ENCODE data around the gene ZNF648. TPM values are rescaled to one million over a fixed set of nuclear protein-coding genes. Genes with fewer than 3 reads are reported as not detected.

ZNF648 gene
- total and polyA plus RNA-seq, 2 donors (not counting 1 experiment from before 2014, with no cell fraction given) = not detected

DNA sequence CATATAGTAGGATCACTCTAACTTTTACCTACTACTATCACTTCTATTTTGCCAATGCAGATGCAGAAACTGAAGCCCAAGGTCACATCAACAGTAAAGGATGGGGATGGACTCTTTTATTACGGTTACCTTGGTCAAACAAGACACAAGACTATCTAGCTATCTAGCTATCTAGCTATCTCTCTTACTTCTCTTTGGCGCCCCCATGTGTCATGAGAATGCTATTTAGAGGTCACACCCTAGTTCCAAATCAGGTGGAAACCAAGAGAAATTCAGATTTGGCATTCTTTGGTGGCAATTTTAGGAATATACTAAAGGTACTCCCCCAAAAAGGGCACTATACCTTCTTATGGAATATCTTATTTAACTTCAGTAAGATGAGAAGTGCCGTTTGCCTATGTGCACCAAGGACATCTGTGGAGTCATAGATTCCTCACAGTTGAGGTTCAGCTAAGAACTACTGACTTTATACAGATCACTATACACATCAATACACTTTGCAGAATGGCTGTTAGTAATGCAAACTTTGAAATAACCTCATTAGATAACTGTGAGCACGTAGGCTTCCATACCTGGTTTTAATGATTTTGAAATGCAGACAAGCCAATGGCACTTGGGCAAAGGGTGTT, 6.7 kb downstream of the ZNF648 start:
- Histone ChIP-seq H4K20me1 (ENCODE audit: control insufficient read depth, extremely low read depth, insufficient read depth, low read length) (no peaks in the 10 kb centered on the region), H3K4me1 (ENCODE audit: control insufficient read depth, extremely low read depth, insufficient read depth, low read length) (no peaks in the 10 kb centered on the region), H3K27me3 (ENCODE audit: control insufficient read depth, insufficient read depth, low read length) (no peaks in the 10 kb centered on the region), H3K9ac (ENCODE audit: insufficient read depth, low read length) (no peak overlapping the region), H3K79me2 (ENCODE audit: control insufficient read depth, insufficient read depth, low read length) (no peaks in the 10 kb centered on the region), H3K36me3 (ENCODE audit: control insufficient read depth, insufficient read depth, low read length) (no peaks in the 10 kb centered on the region), H3K27ac (ENCODE audit: insufficient read depth, low read length) (no peak overlapping the region), H3K4me3 (replicated peaks in 1 of 4; ENCODE audit: control extremely low read depth in 1 of 4, insufficient read depth in 1 of 4, low read depth in 3 of 4, low read length in 4 of 4) (no peak overlapping the region), H3K9me3 (ENCODE audit: control insufficient read depth, insufficient read depth, low read depth, low read length) (no peaks in the 10 kb centered on the region), H3K4me2 (ENCODE audit: extremely low read depth, insufficient read depth, low read length) (no peak overlapping the region), H2AFZ (ENCODE audit: low read length) (no peak overlapping the region)
- TF ChIP-seq CTCF (conservative IDR thresholded peaks at IDR 0.05 in 1 of 2, IDR thresholded peaks at IDR 0.05 in 1 of 2; ENCODE audit: low read depth in 1 of 2, low read length in 2 of 2) (peak; percentile 14 to 27), EZH2 (IDR thresholded peaks at IDR 0.05; ENCODE audit: low read length, missing control alignments) (no peak)
- DNase-seq (ENCODE audit: low read depth in 2 of 2) = peak in 1 of 2 donors; percentile 6

GRCh38 chr1:182052355-182052754, 9.2 kb downstream of the ZNF648 start:
- Histone ChIP-seq H3K79me2 (ENCODE audit: control insufficient read depth, insufficient read depth, low read length) (no peaks in the 10 kb centered on the region), H3K4me3 (replicated peaks in 1 of 4; ENCODE audit: control extremely low read depth in 1 of 4, insufficient read depth in 1 of 4, low read depth in 3 of 4, low read length in 4 of 4) (no peak overlapping the region), H3K4me1 (ENCODE audit: control insufficient read depth, extremely low read depth, insufficient read depth, low read length) (no peaks in the 10 kb centered on the region), H3K4me2 (ENCODE audit: extremely low read depth, insufficient read depth, low read length) (no peak overlapping the region), H3K36me3 (ENCODE audit: control insufficient read depth, insufficient read depth, low read length) (no peaks in the 10 kb centered on the region), H3K27me3 (ENCODE audit: control insufficient read depth, insufficient read depth, low read length) (no peaks in the 10 kb centered on the region), H3K27ac (ENCODE audit: insufficient read depth, low read length) (no peak overlapping the region), H3K9ac (ENCODE audit: insufficient read depth, low read length) (no peak overlapping the region), H3K9me3 (ENCODE audit: control insufficient read depth, insufficient read depth, low read depth, low read length) (no peaks in the 10 kb centered on the region), H2AFZ (ENCODE audit: low read length) (no peak overlapping the region), H4K20me1 (ENCODE audit: control insufficient read depth, extremely low read depth, insufficient read depth, low read length) (no peaks in the 10 kb centered on the region)
- TF ChIP-seq CTCF (conservative IDR thresholded peaks at IDR 0.05 in 1 of 2, IDR thresholded peaks at IDR 0.05 in 1 of 2; ENCODE audit: low read depth in 1 of 2, low read length in 2 of 2) = no peak
- no peak for TF ChIP-seq EZH2 (IDR thresholded peaks at IDR 0.05; ENCODE audit: low read length, missing control alignments)
- DNase-seq (ENCODE audit: low read depth in 2 of 2) = no peak

GRCh38 chr1:182051938-182052337, 9.6 kb downstream of the ZNF648 start:
- Histone ChIP-seq H3K36me3 (ENCODE audit: control insufficient read depth, insufficient read depth, low read length) (no peaks in the 10 kb centered on the region), H4K20me1 (ENCODE audit: control insufficient read depth, extremely low read depth, insufficient read depth, low read length) (no peaks in the 10 kb centered on the region), H3K4me2 (ENCODE audit: extremely low read depth, insufficient read depth, low read length) (no peak overlapping the region), H3K9me3 (ENCODE audit: control insufficient read depth, insufficient read depth, low read depth, low read length) (no peaks in the 10 kb centered on the region), H3K9ac (ENCODE audit: insufficient read depth, low read length) (no peak overlapping the region), H2AFZ (ENCODE audit: low read length) (no peak overlapping the region), H3K79me2 (ENCODE audit: control insufficient read depth, insufficient read depth, low read length) (no peaks in the 10 kb centered on the region), H3K27ac (ENCODE audit: insufficient read depth, low read length) (no peak overlapping the region), H3K4me1 (ENCODE audit: control insufficient read depth, extremely low read depth, insufficient read depth, low read length) (no peaks in the 10 kb centered on the region), H3K27me3 (ENCODE audit: control insufficient read depth, insufficient read depth, low read length) (no peaks in the 10 kb centered on the region), H3K4me3 (replicated peaks in 1 of 4; ENCODE audit: control extremely low read depth in 1 of 4, insufficient read depth in 1 of 4, low read depth in 3 of 4, low read length in 4 of 4) (no peak overlapping the region)
- DNase-seq (ENCODE audit: low read depth in 2 of 2) = no peak
- TF ChIP-seq CTCF (conservative IDR thresholded peaks at IDR 0.05 in 1 of 2, IDR thresholded peaks at IDR 0.05 in 1 of 2; ENCODE audit: low read depth in 1 of 2, low read length in 2 of 2) = no peak
- TF ChIP-seq EZH2 (IDR thresholded peaks at IDR 0.05; ENCODE audit: low read length, missing control alignments) = no peak

Data from fibroblast of lung (primary cell).